ENCODE measurements around the gene ASXL2.
A peak's percentile ranks its signal among the peaks of the same experiment; 100 is the strongest.

The ASXL2 gene

GRCh38 chr2:25797620-25798488 is 80.4 kb downstream of the ASXL2 start:
- no peak for DNase-seq (ENCODE audit: low spot score)

DNA sequence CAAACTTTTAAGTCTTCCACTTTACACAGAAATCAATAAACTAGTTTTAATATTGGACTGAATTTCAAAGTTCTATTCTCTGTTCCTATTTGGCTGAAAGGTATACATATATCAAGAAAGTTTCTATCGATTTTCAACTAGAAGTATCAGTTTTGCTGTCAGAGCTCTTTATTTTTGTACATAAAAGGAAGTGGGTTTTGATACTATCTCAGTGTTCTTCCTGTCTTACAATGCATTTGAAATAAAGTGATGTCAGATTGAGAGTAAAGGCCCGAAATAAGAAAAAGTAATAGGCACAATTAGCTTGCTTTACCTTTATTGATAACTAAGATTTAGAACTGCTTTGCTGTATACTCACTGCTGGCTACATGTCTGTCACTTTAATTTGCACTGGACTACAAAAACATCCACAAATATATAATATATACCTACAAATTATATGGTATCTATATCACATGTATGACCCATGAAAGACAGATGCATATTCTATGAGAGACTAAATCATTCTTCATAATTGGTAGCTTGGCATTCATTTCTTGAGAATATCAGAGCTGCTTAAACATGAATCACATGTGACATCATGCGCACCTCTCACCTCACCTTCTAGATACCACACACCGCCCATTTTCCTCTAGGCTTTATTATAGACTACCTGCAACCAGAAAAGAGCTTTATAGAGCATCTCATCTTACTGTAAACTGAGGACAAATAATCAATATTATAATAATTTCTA is 83.6 kb downstream of the ASXL2 start:
- DNase-seq (ENCODE audit: low spot score): no peak

DNA sequence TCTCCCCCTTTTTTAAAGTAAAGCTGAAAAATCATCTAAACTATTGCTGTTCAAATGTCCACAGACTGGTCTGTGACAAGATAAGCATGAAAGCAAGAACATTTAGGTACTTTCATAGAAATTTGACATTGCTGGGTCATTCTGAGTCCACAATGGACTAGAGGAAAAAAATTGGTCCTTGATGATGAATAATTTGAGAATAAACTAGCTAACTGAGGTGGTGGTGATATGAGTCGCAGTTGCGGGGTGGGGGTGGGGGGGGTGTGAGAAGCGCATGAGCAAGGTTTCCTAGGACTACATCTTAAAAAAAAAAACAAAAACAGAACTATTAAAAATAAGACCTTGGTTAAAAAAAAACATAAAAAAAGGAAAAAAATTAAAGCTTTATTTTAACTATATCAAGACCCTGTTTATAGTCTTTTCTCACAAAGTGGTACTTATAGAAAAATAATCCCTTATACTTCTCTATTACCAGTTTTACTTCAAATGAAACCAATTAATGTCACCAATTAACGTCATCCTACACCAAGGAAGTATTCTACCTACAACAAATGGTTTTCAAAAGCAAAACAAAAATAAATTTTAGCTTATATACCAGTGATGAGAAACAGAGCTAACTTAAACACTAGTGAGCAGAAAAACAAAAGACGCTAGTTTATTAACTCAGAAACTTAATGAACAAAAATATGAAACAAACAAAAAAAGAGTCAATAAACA is 88.1 kb downstream of the ASXL2 start:
- DNase-seq (ENCODE audit: low spot score): no peak

DNA sequence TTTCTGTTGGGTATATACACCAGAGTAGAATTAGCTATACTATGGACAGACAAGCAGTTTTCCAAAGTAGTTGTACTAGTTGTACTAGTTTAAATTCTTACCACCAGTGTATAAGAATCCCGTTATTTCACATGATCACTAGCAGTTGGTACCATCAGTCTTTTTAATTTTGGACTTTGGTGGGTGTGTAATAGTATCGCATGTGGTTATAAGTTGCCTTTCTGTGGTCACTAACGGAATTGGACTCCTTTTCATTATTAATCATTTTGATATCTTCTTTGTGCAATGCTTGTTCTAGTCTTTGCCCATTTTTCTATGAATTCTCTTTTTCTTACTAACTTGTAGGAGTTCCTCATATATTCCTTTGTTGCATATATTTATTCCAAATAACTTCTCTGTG is 89.8 kb downstream of the ASXL2 start:
- DNase-seq (ENCODE audit: low spot score): no peak

- no peak for DNase-seq (ENCODE audit: low spot score)
Observed at GRCh38 chr2:25787020-25787419, 91.3 kb downstream of the ASXL2 start.

DNA sequence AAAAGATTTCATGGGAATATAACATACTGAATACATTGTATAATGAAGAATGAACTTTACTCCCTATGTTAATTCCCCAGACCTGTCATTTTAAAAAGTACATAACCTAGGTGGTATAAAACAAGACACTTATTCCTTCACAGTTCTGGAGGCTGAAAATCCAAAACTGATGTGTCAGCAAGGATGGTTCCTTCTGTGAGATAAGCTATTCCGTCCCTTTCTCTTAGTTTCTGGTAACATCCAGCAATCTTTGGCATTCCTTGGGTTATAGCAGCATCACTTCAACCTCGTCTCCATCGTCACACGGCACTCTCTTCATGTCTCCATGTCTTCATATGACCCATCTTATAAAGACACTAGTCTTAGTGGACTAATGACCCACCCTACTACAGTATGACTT is 93.9 kb downstream of the ASXL2 start:
- DNase-seq (ENCODE audit: low spot score): no peak

DNA sequence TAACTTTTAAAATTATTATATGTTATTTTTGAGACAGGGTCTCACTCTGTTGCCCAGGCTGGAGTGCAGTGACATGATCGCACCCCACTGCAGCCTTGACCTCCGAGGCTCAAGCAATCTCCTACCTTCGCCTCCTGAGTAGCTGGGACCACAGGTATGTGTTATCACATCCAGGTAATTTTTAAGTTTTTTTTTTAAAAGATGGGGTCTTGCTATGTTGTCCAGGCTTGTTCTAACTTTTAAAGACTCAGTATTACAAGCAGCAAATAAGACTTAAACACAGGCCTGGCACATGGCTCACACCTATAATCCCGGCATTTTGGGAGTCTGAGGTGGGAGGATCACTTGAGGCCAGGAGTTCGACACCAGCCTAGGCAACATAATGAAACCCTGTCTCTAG is 101.2 kb downstream of the ASXL2 start:
- DNase-seq (ENCODE audit: low spot score): no peak

- no peak for DNase-seq (ENCODE audit: low spot score)
Observed at GRCh38 chr2:25772078-25772477, 106.2 kb downstream of the ASXL2 start.

DNA sequence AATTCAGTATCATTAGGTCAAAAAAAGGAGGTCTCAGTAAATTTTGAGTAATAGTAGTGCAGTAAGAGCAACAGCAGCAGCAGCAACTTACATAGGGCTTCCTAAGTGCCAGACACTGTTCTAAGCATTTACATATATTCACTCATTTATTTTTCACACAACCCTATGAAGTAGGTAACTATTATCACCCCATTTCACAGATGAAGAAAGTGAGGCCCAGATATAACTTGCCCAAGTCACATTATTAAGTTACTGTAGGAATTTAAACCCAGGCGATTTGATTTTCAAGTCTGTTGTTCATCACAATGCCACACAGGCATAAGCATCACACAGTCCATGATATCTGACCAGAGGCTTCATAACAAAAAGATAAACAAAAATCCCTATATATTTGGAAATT is 114.7 kb downstream of the ASXL2 start:
- DNase-seq (ENCODE audit: low spot score): no peak

GRCh38 chr2:25760297-25760696 is 118.0 kb downstream of the ASXL2 start:
- DNase-seq (ENCODE audit: low spot score): no peak

DNA sequence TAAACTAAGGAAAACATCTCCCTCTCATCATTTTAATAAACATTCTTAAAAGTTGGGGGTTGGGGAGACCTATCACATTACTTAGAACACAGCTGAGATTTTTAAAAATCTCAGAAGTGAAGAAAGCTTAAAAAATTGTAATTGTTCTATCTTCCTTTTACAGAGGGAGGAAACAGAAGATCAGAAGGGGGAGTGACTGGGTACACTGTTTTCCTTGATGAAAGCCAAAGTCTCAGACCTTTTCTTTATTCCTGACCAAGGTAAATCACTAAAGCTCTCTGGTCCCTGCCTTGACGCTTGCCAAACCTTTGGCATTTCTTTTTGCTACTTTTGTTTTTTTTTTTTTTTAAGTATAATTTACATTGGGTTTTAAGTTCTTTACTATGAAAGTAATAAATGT is 119.9 kb downstream of the ASXL2 start:
- DNase-seq (ENCODE audit: low spot score): no peak

- DNase-seq (ENCODE audit: low spot score): no peak
Observed at GRCh38 chr2:25757906-25758305, 120.4 kb downstream of the ASXL2 start.

DNA sequence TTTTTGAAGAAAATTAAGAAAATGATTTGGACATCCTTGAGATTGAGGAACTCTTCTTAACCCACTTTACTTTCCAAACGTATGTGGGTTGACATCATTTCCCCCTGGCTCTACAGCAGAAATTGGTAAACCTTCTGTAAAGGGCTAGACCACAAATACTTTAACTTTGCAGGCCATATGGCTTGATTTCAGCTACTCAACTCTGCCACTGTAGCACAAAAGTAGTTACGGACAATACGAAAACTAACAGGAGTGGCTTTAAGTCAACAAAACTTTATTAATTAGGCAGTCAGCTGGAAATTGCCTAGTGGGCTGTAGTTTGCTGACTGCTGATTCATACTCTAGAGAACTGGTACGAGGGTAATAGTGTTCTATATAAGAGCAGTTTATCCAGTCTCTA is 121.8 kb downstream of the ASXL2 start:
- no peak for DNase-seq (ENCODE audit: low spot score)

GRCh38 chr2:25749676-25750075 is 128.6 kb downstream of the ASXL2 start:
- DNase-seq (ENCODE audit: low spot score): no peak

DNA sequence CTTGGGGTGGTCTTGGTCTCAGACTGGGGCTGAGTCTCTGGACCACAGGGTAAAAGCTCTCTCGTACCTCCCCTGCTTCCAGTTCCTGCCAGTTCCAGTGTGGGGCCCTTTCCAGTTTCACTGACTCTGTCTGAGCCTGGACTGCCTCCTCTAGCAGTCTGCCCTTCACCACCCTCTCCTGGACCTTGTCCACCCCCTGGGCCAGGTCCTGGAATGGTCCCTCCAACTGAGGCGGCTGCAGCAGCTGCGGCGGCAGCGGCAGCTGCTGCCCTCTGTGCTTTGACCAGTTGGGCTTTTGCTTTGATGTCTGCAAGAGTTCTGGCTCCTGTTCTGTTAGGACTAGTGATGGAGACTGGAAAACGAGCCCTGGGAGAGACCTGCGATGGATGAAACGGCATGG is 134.2 kb downstream of the ASXL2 start:
- DNase-seq (ENCODE audit: low spot score): no peak

DNA sequence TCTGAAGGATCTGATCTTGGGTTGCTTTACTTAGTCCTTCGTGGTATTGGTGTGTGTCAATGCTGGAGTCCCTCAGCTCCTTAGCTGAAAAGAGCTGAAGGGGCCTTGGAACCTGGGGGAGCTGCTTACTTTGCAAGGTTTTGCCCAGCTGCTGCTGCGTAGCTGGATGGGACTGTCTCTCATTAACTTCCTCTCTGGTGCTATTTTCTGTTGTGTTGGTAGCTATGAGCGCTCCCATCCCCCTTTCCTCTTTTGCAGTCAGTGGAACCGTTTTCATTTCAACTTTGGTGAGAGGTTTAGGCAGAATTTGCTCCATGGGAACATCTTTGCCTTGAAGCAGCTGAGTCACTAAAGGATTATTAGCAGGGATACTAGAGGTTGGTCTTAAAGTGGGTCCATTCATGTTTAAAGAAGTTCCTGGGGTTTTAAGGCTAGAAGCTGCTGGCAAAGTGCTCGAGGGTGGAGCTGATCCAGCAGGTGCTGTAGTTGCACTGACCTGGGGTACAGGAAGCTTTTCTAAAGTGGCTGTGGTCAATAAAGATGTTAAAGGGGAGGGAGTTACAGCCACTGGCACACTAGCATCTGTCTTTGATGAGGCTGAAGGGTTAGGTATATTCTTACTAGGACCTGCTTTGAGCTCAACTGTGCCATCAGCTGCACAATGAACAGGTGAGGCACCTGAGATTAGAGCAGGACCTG is 135.0 kb downstream of the ASXL2 start:
- DNase-seq (ENCODE audit: low spot score): peak; percentile 23

DNA sequence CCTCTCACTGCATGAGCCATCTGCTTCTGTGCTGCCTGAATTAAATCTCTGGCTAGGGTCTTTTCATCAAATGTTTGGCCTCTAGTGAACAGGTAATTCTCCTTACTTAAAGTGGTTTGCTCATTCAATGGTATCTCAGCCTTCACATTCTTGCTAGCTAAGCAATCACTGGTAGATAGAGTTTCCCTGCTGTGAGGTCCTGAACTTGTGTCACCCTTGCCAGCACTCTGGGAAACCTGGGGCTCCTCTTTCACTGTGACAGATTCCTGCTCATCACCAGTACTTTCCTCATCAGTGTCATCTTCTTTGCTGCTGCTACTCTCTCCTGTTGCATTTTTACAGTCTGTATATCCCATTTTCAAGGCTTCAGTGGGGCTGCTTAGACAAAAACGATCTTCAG is 135.8 kb downstream of the ASXL2 start:
- DNase-seq (ENCODE audit: low spot score): no peak

DNA sequence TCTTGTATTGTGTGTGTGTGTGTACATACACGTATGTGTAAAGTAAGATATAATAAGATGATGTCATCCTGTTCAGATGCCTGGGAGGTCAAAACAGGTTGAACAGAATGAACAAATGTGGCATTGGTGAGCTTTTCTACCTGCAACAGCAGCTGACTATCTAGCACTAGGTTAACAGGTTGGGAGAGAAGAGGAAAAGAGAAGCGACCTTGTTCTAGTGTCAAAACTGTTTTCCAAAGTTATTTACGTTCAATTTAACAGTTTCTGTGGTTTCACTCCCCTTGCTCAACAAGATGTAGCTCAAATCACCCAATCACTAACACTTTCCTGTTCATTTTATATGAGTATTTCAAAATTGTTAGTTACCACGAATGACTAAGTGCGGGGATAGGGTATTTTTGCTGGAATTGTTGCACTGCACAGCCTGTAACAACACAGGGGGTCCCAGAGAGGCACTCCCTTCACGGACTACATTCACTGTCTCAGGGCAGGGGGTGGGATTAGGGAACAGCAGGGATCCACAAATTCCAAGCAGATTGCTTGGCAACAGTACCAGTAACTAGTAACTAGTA is 137.4 kb downstream of the ASXL2 start:
- DNase-seq (ENCODE audit: low spot score): no peak

DNA sequence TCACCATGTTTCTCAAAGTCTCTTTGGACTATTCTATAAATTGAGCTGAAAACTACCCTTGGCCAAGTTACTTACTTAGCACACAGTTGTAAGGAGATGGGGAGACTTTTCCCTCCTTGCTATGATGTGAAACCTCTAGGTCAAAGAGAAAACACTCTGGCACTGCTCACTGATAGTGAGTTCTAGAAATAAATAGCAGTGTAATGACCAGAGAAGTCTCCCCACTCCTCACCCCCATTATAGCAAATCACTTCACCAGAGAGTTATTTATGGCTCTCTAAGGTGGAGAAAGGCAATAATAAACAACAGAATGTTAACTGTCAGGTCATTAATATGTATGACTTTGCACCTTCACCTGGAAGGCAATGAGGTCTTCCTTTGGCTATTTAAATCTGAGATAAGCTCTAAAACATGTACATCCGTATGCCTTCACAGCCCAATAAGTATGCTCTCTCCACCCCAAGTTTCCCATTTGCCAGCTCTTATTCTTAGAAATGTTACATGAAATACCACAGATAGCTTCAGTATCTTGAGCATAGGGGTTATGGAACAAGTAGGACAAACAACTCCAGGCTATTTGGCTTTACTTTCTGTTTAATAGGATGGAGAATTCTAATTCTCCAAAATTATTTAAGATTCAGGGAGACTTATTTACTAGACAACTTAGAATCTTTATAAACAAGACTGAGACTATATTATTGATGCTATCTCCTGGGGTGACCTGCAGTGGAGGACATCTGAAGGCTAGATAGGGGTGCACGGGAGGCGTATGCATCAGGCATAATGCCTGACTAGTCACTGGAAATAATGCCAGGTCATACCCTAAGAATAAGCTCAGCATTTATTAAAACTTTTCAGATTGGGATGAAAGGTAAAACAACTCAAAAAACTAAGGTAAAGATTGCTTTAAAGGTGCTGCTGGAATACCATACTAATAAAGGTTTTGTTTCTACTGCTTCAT is 139.6 kb downstream of the ASXL2 start:
- no peak for DNase-seq (ENCODE audit: low spot score)

GRCh38 chr2:25736899-25737515 is 141.3 kb downstream of the ASXL2 start:
- DNase-seq (ENCODE audit: low spot score): no peak

All from pons (tissue), 1 donor.